H9 (cell line): ENCODE measurements around the gene HIPK4. TPM values are rescaled to one million over a fixed set of nuclear protein-coding genes. Genes with fewer than 3 reads are reported as not detected.

Source experiments
- DNase-seq: peaks from one replicate; pipeline ENCODE4 v3.0.0-alpha.2; 2017
- H2AFZ ChIP-seq: one replicate; pipeline ENCODE4 v1.6.1; 2013; ENCODE audit warnings: mild to moderate bottlenecking, low read length, control low read depth, moderate library complexity
- H2AK5ac ChIP-seq: 2 replicates; pipeline ENCODE4 v1.6.1; 2013; ENCODE audit warnings: low read length, control low read depth, mixed read lengths; ENCODE audit not compliant: insufficient read length
- H2BK120ac ChIP-seq: one replicate; pipeline ENCODE4 v1.6.1; 2013; ENCODE audit warnings: low read depth, mild to moderate bottlenecking, low read length, control low read depth, inconsistent platforms; ENCODE audit not compliant: poor library complexity, severe bottlenecking
- H2BK12ac ChIP-seq: 2 replicates; pipeline ENCODE4 v1.6.1; 2013; ENCODE audit warnings: low read length, control low read depth, mixed read lengths, low read depth; ENCODE audit not compliant: insufficient read length
- H2BK15ac ChIP-seq: 2 replicates; pipeline ENCODE4 v1.6.1; 2013; ENCODE audit warnings: low read depth, low read length, control low read depth
- H2BK20ac ChIP-seq: one replicate; pipeline ENCODE4 v1.6.1; 2013; ENCODE audit warnings: low read depth, mild to moderate bottlenecking, low read length, control low read depth, inconsistent platforms; ENCODE audit not compliant: poor library complexity, severe bottlenecking
- H2BK5ac ChIP-seq: 2 replicates; pipeline ENCODE4 v1.6.1; 2013; ENCODE audit warnings: low read length, control low read depth, mixed read lengths; ENCODE audit not compliant: insufficient read length
- H3K14ac ChIP-seq: 2 replicates; pipeline ENCODE4 v1.6.1; 2013; ENCODE audit warnings: low read length, control low read depth; ENCODE audit not compliant: insufficient read depth
- H3K18ac ChIP-seq: 2 replicates; pipeline ENCODE4 v1.6.1; 2013; ENCODE audit warnings: low read depth, mild to moderate bottlenecking, mixed read lengths, low read length, control low read depth; ENCODE audit not compliant: insufficient read length
- H3K23ac ChIP-seq: 2 replicates; pipeline ENCODE4 v1.6.1; 2013; ENCODE audit warnings: low read length, control low read depth, mixed read lengths, low read depth; ENCODE audit not compliant: insufficient read length
- H3K23me2 ChIP-seq: 2 replicates; pipeline ENCODE4 v1.6.1; 2013; ENCODE audit warnings: low read depth, mild to moderate bottlenecking, mixed read lengths, low read length, control low read depth; ENCODE audit not compliant: insufficient read length, poor library complexity, severe bottlenecking
- H3K27ac ChIP-seq: 2 replicates; pipeline ENCODE4 v1.5.1; 2013; ENCODE audit warnings: low read length, control low read depth, mixed read lengths, low read depth; ENCODE audit not compliant: insufficient read length
- H3K27me3 ChIP-seq: 2 replicates; pipeline ENCODE4 v1.6.1; 2013; ENCODE audit warnings: low read length, control low read depth, inconsistent platforms; ENCODE audit not compliant: insufficient read depth
- H3K4ac ChIP-seq: 2 replicates; pipeline ENCODE4 v1.6.1; 2013; ENCODE audit warnings: low read depth, mild to moderate bottlenecking, control low read depth, inconsistent platforms, low read length, moderate library complexity
- H3K4me1 ChIP-seq: 2 replicates; pipeline ENCODE4 v1.6.1; 2013; ENCODE audit warnings: low read length, control low read depth, inconsistent platforms; ENCODE audit not compliant: insufficient read depth
- H3K4me2 ChIP-seq: 2 replicates; pipeline ENCODE4 v1.6.1; 2013; ENCODE audit warnings: low read length, control low read depth, mixed read lengths; ENCODE audit not compliant: insufficient read length, insufficient read depth
- H3K56ac ChIP-seq: 2 replicates; pipeline ENCODE4 v1.6.1; 2013; ENCODE audit warnings: low read depth, mild to moderate bottlenecking, mixed read lengths, low read length, control low read depth; ENCODE audit not compliant: insufficient read length
- H3K79me1 ChIP-seq: 2 replicates; pipeline ENCODE4 v1.6.1; 2013; ENCODE audit warnings: low read depth, mild to moderate bottlenecking, moderate library complexity, low read length, control low read depth, inconsistent platforms; ENCODE audit not compliant: insufficient read depth, poor library complexity, severe bottlenecking
- H3K79me2 ChIP-seq: 2 replicates; pipeline ENCODE4 v1.6.1; 2013; ENCODE audit warnings: low read length, control low read depth, inconsistent platforms; ENCODE audit not compliant: insufficient read depth
- H3K9ac ChIP-seq: 2 replicates; pipeline ENCODE4 v1.6.1; 2013; ENCODE audit warnings: low read length, control low read depth, mixed read lengths; ENCODE audit not compliant: insufficient read length; ENCODE audit errors: extremely low read depth
- H3K9me3 ChIP-seq: one replicate; pipeline ENCODE4 v1.6.1; 2013; ENCODE audit warnings: low read depth, low read length, inconsistent platforms; ENCODE audit not compliant: control insufficient read depth
- H3T11ph ChIP-seq: one replicate; pipeline ENCODE4 v1.6.1; 2013; ENCODE audit warnings: mild to moderate bottlenecking, low read length, control low read depth, inconsistent platforms
- H4K20me1 ChIP-seq: one replicate; pipeline ENCODE4 v1.6.1; 2013; ENCODE audit not compliant: control insufficient read depth, insufficient read length, insufficient read depth
- H4K5ac ChIP-seq: 2 replicates; pipeline ENCODE4 v1.6.1; 2013; ENCODE audit warnings: low read depth, mild to moderate bottlenecking, mixed read lengths, low read length, control low read depth; ENCODE audit not compliant: insufficient read length
- H4K8ac ChIP-seq: replicated peaks from 2 replicates; pipeline ENCODE4 v1.6.1; 2013; ENCODE audit warnings: low read length, control low read depth, mixed read lengths, low read depth; ENCODE audit not compliant: insufficient read length
- H4K91ac ChIP-seq: 2 replicates; pipeline ENCODE4 v1.6.1; 2013; ENCODE audit warnings: low read depth, mild to moderate bottlenecking, moderate library complexity, mixed read lengths, low read length, control low read depth; ENCODE audit not compliant: insufficient read length
- H3K27ac Mint-ChIP-seq, 3 experiments: 2 replicates in 2 of 3; 3 replicates in 1 of 3; pipeline ENCODE4 v1.8.0; 2020 to 2021; ENCODE audit warnings: mixed read lengths in 3 of 3, mild to moderate bottlenecking in 1 of 3, moderate library complexity in 1 of 3
- H3K27me3 Mint-ChIP-seq: 2 replicates; pipeline ENCODE4 v1.8.0; 2021; ENCODE audit warnings: low read depth, mild to moderate bottlenecking, moderate library complexity, mixed read lengths
- H3K36me3 Mint-ChIP-seq, 3 experiments: 2 replicates in 2 of 3; 3 replicates in 1 of 3; pipeline ENCODE4 v1.8.0; 2020 to 2021; ENCODE audit warnings: low read depth in 3 of 3, mixed read lengths in 3 of 3; ENCODE audit not compliant: insufficient read depth in 1 of 3
- H3K4me1 Mint-ChIP-seq, 2 experiments: 2 replicates each; pipeline ENCODE4 v1.8.0; 2020; ENCODE audit warnings: mixed read lengths in 2 of 2
- H3K4me3 Mint-ChIP-seq, 2 experiments: 2 replicates in 1 of 2; 3 replicates in 1 of 2; pipeline ENCODE4 v1.8.0; 2020 to 2021; ENCODE audit warnings: mild to moderate bottlenecking in 2 of 2, mixed read lengths in 2 of 2, moderate library complexity in 1 of 2
- H3K9me3 Mint-ChIP-seq, 2 experiments: 2 replicates in 1 of 2; 3 replicates in 1 of 2; pipeline ENCODE4 v1.8.0; 2020; ENCODE audit warnings: mild to moderate bottlenecking in 2 of 2, mixed read lengths in 2 of 2, moderate library complexity in 1 of 2
- CTCF ChIP-seq: fragments of 200-600 bp; sonication (generic); conservative IDR thresholded peaks from 3 replicates; pipeline ENCODE4 v1.8.0; 2021; ENCODE audit warnings: antibody characterized with exemption, mild to moderate bottlenecking
- WGBS: extraction: QIAGEN DNeasy Blood & Tissue Kit; methylation state at CpG from one replicate; pipeline ENCODE4 v1.1.7; 2013; ENCODE audit warnings: missing lambda C conversion rate, low lambda C conversion rate, mixed read lengths; ENCODE audit not compliant: insufficient read length; ENCODE audit errors: extremely low coverage; 5-methylcytosine and 5-hydroxymethylcytosine counted together
- total RNA-seq: library from RNA; stranded (reverse); gene quantifications from 2 replicates; pipeline ENCODE4 v1.2.1, GENCODE V29; 2021

Gene HIPK4
- total RNA-seq, 1 experiment from 2014 or later: 0.15 TPM

GRCh38 chr19:40360020-40360707 is 29.8 kb downstream of the HIPK4 start:
- no peak for DNase-seq
- no peak overlapping the region for H2BK15ac ChIP-seq
- no peaks in the 10 kb centered on the region for H3K79me1 ChIP-seq
- H3K14ac ChIP-seq: no peak overlapping the region
- Mint-ChIP-seq H3K27me3 (no peaks in the 10 kb centered on the region; the same call in 1 of the 2 replicates), H3K9me3 (no peaks in the 10 kb centered on the region), H3K27ac (peak overlapping the region in 2 of 3 experiments; percentile 20 to 38; a peak in 2 of 7 replicates), H3K4me3 (no peak overlapping the region), H3K4me1 (peaks cover 5 to 8% of the 10 kb centered on the region in 2 experiments), H3K36me3 (no peaks in the 10 kb centered on the region)
- no peak overlapping the region for H2BK120ac ChIP-seq
- no peaks in the 10 kb centered on the region for H3K27me3 ChIP-seq
- no peak overlapping the region for H2BK5ac ChIP-seq
- H3K9ac ChIP-seq: no peak overlapping the region
- H2BK12ac ChIP-seq: no peak overlapping the region
- H3K23me2 ChIP-seq: no peaks in the 10 kb centered on the region
- H2AFZ ChIP-seq: no peak overlapping the region
- H3K56ac ChIP-seq: no peak overlapping the region
- no peak overlapping the region for H3T11ph ChIP-seq
- no peak overlapping the region for H4K91ac ChIP-seq
- H3K4me1 ChIP-seq: no peaks in the 10 kb centered on the region
- no CpG with 5 or more reads among the region's 13 CpGs for WGBS
- no peak overlapping the region for H4K5ac ChIP-seq
- H2BK20ac ChIP-seq: no peak overlapping the region
- H3K18ac ChIP-seq: no peak overlapping the region
- H3K4ac ChIP-seq: no peak overlapping the region
- no peaks in the 10 kb centered on the region for H3K79me2 ChIP-seq
- no peaks in the 10 kb centered on the region for H4K20me1 ChIP-seq
- no peaks in the 10 kb centered on the region for H3K9me3 ChIP-seq
- no peak overlapping the region for H4K8ac ChIP-seq
- TF ChIP-seq CTCF: no peak
- no peak overlapping the region for H3K4me2 ChIP-seq
- no peak overlapping the region for H2AK5ac ChIP-seq
- H3K27ac ChIP-seq: no peak overlapping the region
- no peak overlapping the region for H3K23ac ChIP-seq
